GM21367 (cell line): Measurements from ENCODE around the gene SMAD3.
"Not testable (repeated sequence)": the region's sequence is repeated elsewhere in the genome, so short reads cannot be mapped to it uniquely, and the experiment has no call there.

Experiments
- ATAC-seq: cut with Tn5 transposase; IDR thresholded peaks from one replicate; pipeline ENCODE4 v1.9.1; 2021; ENCODE audit not compliant: unreplicated experiment

Gene SMAD3

DNA sequence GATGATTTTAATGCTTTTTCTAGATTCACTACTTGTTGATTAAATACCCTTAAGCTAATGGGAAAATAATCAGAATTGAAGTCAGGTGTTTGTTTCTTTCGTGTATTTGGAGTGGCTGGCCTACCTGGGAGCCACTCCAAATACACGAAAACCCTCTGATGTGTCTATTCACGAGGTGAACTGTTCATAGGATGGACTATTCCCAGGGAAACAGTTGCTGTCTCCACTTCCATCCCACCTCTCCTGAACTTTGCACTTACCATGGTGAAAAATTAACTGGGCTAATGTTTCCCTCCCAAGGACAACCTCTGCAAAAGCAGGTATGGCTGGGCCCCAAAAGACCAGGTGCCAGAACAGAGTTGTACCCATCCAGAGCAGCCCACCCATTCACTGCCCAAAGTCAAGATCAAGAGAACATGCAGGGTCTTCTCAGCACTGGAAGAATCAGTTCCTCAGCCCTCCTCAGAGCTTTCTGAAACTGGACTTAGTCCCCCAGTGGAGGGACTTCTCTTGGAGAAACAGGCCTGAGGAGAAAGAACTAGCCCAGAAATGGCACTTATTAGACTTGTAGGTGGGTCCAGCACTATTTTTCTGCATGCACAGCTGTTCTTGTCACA, 2.9 kb upstream of the SMAD3 start:
- ATAC-seq: no peak

DNA sequence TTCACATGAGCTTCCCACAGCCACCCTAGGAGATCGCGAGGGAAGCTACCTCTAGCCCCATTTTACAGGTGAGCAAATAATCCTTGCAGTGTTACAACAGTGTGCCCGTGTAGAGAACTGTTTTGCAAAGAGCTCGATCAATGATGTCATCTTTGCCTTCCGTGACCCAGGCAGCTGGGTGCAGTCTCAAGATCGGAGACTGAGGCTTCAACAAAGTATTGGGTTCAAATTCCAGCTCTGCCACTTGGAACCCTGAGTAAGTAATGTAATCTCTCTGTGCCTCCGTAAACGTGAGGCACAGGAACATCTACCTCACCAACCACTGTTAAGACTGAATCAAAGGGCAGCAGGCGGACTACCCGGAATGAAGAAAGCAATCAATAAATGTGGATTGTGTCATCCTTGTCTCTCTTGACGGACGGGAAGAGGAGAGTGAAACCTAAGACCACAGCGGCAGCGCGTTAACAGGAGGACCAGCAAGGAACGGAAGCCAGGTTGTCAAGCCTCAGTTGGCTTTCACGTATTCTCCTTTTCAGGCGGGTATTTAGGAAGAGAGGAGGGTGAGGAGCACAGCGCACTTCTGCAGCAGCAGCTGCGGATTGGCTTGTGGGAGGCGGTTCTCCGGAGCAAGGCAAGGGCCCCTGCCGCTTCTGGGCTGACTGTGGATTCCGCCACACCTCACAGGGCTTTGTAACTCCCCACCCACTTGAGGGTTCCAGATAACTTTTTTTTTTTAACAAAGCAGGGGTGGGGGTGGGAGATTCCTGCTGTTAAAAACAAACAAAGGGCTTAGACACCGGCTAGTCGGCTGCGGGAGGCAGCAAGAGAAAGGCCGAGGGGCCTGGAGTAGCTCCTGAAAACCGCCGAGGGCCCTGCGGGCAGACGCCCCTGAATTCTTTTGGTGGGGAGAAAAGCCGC, 1.5 kb upstream of the SMAD3 start:
- no peak for ATAC-seq

DNA sequence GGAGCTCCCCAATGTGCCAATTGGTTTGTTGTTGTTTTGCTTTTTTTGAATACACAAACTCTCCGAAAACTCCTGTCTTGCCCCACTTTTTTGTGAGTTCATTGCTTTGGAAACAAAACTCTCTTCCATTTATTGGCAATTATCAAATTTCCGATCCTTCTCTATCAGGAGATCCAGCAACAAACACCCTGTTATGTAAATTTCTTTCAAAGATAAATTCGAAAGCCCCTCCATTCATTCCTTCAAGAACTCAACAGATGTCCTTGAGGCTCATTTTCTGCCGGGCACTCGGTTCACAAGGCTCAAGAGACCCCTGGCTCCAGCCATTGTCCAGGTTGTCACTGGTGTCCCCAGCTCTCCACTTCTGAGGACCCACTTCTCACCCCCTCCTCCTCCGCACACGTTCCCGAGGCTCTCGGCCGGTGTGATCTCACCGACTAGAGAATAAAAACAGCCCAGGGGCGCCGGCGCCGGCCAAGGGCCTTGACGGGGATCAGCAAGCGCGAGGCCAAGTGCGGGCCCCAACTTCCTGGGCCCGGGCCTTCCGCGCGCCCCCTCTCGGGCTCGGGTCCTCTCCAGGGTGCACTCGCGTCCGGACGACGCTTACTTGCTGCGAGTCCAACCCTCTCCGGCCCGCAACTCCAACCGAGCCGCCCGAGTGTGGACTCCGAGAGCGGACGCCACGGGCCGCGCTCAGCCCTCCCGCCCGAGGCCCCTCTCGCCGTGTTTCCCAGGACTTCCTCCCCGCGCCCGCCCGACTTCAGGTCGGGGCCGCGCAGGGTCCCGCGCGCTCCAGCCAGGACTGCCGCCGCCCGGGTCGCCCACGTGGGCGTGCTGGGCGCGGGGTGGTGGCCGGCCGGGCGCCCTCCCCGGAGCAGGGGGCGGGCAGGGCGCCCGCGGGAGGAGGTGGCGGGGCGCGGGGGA, 533 bp upstream of the SMAD3 start:
- peak; percentile 37 for ATAC-seq

GRCh38 chr15:67066041-67066958, 898 bp downstream of the SMAD3 start:
- no peak for ATAC-seq

- ATAC-seq: no peak
Observed at GRCh38 chr15:67066959-67067853, 1.8 kb downstream of the SMAD3 start.

DNA sequence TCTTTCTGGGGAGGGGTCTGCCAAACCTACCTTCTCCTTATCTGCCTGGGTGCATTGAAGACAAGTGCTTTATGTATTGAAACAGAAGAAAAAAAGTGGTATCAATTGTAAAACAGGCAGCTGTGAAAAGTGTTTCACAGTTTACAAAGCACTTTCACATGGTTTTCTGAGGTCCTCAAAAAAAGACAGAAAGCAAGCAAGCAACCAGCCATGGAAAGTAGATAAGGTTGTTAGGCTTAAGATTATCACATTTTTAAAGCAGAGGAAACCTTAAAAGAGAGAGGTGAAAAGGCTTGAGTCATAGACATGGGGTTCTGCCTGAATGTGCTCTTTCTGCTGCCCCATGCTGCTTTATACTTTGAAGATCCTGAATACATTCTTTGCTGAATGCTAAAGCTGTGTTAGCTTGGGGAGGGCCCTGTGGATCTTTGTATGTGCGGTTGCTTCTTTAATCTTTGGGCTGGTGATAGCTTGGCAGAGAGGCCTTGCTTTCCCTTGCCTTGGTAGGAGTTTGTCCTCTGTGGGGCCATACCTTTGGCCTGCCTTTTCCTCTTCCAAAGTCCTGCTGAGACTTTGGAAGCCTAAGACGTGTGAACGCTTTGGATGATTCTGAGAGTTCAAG, 2.6 kb downstream of the SMAD3 start:
- no peak for ATAC-seq

DNA sequence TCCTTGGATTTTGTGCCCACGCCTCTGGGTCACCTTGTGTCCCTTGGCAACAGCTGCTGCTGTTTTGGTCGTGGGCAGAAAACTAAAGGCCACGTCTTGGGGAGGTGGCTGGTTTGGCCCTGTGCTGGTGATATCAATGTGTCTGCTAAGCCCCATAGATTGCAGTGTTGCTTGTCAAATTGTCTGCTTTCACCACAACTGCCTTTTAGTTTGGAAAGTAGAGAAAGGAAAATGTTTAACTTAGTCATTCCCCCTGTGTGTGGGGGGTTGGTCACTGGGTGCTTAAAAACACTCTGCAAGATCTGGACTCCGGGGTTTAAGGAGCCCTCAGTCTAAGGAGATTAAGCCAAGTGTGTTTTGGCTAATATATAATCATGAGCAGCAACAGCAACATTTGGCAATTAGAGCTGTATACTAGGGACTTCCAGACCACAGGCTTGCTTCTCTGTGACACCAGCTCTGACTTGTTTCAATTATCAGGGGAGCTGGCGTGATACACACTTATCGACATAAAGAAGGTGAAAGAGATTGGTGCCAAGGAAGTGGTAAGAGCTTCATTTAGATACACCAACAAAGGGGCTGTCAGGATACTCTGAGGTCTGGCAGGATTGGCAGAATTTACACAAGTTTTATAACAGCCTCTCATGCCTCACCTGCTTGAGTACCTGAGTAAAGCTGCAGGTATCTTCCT, 3.5 kb downstream of the SMAD3 start:
- ATAC-seq: no peak

DNA sequence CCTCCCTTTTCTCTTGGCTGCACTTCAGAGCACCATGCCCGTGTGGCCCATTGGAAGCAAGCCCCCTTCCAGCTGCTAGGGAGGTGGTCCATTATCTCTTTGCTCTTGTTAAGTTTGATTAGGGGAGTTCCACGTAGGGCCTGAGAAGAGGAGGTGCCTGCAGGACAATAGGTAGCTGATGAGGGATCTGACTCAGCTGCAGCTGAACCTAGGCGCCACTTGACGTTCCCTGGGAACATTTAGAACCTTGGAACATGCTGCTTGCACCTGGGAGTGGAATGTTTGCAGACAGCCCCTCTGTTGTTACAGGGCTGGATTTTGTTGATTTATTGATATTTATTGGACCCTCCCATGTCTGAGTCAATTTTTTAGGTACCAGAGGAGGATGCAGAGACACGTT, 4.7 kb downstream of the SMAD3 start:
- ATAC-seq: no peak

DNA sequence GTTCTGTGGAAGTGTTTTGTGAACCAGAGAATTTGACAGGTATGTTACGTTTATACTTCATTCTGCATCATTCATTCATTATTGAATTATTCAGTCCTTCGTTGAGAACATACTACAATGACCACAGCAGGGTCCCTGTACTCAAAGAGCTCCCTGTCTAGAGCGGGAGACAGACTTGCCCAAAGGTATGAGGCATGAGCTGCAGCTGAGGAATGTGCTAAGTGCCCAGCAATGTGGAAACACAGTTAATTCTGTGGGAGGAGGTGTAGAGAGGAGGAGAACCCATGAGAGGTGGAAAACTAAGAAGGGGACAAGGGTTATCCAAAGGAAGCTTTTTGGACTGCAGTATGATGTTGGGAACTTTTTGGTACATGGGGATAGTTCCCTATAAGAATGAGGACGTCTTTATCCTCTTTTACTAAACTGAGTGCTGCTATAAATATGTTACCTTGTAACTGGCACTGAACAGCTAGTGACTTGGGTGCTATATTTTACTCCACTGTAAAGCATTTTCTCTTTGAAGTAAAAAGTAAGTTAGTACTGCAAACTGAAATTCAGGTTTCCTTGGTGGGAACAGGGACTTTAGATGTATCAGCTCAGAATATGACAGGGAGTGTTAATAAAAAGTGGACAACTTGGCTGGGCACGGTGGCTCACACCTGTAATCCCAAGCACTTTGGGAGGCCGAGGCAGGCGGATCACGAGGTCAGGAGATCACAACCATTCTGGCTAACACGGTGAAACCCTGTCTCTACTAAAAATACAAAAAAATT, 5.7 kb downstream of the SMAD3 start:
- no peak for ATAC-seq

- no peak for ATAC-seq
Observed at GRCh38 chr15:67072442-67072841, 7.0 kb downstream of the SMAD3 start.

- no peak for ATAC-seq
Observed at GRCh38 chr15:67072958-67073357, 7.6 kb downstream of the SMAD3 start.

DNA sequence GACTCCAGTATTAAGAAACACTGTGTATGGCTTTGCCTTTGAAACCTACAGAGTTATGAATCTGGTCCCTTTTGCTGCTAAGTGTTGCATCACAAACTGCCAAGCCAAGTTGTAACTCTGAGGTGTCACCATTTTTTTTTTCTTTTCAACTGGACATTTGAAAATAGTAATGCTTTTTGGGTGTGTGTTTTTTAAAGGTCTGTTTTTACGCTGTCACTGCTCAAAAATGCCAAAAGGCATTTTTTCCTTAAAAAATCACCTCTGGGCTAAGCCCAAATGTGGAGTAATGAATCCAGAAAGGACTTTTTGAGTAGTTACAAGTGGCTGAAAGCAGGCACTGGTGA, 9.5 kb downstream of the SMAD3 start:
- no peak for ATAC-seq

- ATAC-seq: not testable (repeated sequence)
Observed at GRCh38 chr15:67075555-67076135, 10.2 kb downstream of the SMAD3 start.

GRCh38 chr15:67076147-67076843, 10.9 kb downstream of the SMAD3 start:
- ATAC-seq: no peak

GRCh38 chr15:67077641-67078215, 12.3 kb downstream of the SMAD3 start:
- ATAC-seq: no peak

GRCh38 chr15:67079361-67079760, 14.0 kb downstream of the SMAD3 start:
- no peak for ATAC-seq
